ENCODE measurements around the gene CHD1.
A peak's percentile ranks its signal among the peaks of the same experiment; 100 is the strongest.

CHD1 gene

DNA sequence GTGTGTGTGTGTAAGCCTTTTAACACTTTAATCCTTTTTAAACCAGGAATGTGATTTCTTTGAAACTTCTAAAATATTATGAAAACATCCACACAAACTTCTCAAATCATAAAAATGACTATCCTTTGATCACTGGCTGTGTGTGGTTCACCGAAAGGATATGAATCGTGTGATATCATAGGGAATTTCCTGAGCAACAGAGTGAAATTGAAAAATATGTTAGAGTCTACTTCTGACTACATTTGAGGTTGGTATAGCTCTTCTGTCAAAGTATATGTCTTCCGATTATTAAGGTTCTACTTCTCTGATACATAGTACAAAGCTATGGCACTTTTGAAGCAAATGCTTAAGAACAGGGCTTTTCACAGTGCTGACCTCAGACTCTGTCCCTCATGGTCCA lies 115.1 kb downstream of the CHD1 start:
- Histone ChIP-seq H3K27me3 (ENCODE audit: insufficient read depth, poor library complexity, severe bottlenecking) (no peaks in the 10 kb centered on the region), H3K9me3 (ENCODE audit: severe bottlenecking) (no peaks in the 10 kb centered on the region), H3K27ac (ENCODE audit: poor library complexity, severe bottlenecking) (no peak overlapping the region), H3K4me3 (ENCODE audit: severe bottlenecking) (no peak overlapping the region), H3K36me3 (ENCODE audit: low read depth) (no peaks in the 10 kb centered on the region), H3K4me1 (ENCODE audit: insufficient read depth, poor library complexity, severe bottlenecking) (no peaks in the 10 kb centered on the region)
- TF ChIP-seq, protein P1, sequence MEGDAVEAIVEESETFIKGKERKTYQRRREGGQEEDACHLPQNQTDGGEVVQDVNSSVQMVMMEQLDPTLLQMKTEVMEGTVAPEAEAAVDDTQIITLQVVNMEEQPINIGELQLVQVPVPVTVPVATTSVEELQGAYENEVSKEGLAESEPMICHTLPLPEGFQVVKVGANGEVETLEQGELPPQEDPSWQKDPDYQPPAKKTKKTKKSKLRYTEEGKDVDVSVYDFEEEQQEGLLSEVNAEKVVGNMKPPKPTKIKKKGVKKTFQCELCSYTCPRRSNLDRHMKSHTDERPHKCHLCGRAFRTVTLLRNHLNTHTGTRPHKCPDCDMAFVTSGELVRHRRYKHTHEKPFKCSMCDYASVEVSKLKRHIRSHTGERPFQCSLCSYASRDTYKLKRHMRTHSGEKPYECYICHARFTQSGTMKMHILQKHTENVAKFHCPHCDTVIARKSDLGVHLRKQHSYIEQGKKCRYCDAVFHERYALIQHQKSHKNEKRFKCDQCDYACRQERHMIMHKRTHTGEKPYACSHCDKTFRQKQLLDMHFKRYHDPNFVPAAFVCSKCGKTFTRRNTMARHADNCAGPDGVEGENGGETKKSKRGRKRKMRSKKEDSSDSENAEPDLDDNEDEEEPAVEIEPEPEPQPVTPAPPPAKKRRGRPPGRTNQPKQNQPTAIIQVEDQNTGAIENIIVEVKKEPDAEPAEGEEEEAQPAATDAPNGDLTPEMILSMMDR (IDR thresholded peaks at IDR 0.05; ENCODE audit: poor library complexity, severe bottlenecking), result no peak
- DNase-seq (ENCODE audit: low spot score), result no peak
- ATAC-seq (ENCODE audit: low read depth), result no peak

DNA sequence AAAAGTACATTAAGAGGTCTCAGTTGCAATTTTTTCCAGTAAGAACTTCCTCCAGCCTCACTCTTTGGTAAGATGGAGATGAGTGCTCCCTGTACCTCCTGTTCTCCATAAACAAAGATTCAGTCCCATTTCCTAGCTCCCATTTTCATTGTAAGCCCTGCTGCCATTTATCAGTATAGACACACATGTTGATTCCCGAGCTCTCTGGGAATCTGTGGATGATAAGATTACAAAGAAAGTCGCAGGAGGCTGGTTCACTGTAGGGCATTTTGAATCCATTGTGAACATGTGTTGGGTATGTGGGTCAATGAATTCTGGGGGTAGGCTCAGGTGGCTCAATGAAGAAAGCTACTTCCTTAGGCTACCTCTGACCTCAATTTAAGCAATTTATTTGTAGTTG lies 118.6 kb downstream of the CHD1 start:
- TF ChIP-seq, protein P1 (IDR thresholded peaks at IDR 0.05; ENCODE audit: poor library complexity, severe bottlenecking), result no peak

DNA sequence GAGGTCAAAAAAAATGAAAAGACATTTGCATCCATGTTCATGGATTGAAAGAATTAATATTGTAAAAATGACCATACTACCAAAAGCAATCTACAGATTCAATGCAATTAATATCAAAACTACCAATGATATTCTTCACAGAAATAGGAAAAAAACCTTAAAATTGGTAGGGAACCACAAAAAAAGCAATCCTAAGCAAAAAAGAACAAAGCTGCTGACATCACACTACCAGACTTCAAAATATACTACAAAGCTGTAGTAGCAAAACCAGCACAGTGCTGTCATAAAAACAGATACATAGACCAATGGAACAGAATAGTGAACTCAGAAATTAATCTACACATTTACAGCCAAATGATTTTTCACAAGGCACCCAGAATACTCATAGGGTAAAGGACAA lies 121.0 kb downstream of the CHD1 start:
- Histone ChIP-seq H3K27me3 (ENCODE audit: insufficient read depth, poor library complexity, severe bottlenecking) (no peaks in the 10 kb centered on the region), H3K27ac (ENCODE audit: poor library complexity, severe bottlenecking) (no peak overlapping the region), H3K4me1 (ENCODE audit: insufficient read depth, poor library complexity, severe bottlenecking) (peaks cover 6% of the 10 kb centered on the region), H3K9me3 (ENCODE audit: severe bottlenecking) (peaks cover 8% of the 10 kb centered on the region), H3K36me3 (ENCODE audit: low read depth) (no peaks in the 10 kb centered on the region), H3K4me3 (ENCODE audit: severe bottlenecking) (no peak overlapping the region)
- TF ChIP-seq, protein P1 (IDR thresholded peaks at IDR 0.05; ENCODE audit: poor library complexity, severe bottlenecking), result no peak
- DNase-seq (ENCODE audit: low spot score), result no peak
- no peak for ATAC-seq (ENCODE audit: low read depth)

More for the DNA sequence above, 118.6 kb downstream of the CHD1 start:
- Histone ChIP-seq H3K9me3 (ENCODE audit: severe bottlenecking) (peaks cover 8% of the 10 kb centered on the region), H3K27me3 (ENCODE audit: insufficient read depth, poor library complexity, severe bottlenecking) (no peaks in the 10 kb centered on the region), H3K4me3 (ENCODE audit: severe bottlenecking) (no peak overlapping the region), H3K4me1 (ENCODE audit: insufficient read depth, poor library complexity, severe bottlenecking) (no peaks in the 10 kb centered on the region), H3K27ac (ENCODE audit: poor library complexity, severe bottlenecking) (no peak overlapping the region), H3K36me3 (ENCODE audit: low read depth) (no peaks in the 10 kb centered on the region)
- DNase-seq (ENCODE audit: low spot score), result no peak
- no peak for ATAC-seq (ENCODE audit: low read depth)

DNA sequence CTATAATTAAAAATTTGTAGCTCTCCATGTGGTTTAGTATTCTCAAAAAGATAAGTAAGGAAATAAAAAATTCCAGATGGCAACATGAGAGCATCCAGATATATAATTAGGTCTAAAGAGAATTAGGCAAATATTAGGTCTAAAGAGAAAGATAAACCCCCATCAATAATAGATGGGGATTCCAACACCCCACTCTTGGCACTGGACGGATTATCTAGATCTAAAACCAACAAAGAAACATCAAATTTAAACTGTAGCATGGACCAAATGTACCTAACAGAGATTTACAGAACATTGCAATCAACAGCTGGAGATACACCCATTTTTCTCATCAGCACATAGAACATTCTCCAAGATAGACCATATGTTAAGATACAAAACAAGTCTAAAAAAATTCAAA lies 123.7 kb downstream of the CHD1 start:
- no peak overlapping the region for H3K4me3 ChIP-seq (ENCODE audit: severe bottlenecking)
- TF ChIP-seq, protein P1 (IDR thresholded peaks at IDR 0.05; ENCODE audit: poor library complexity, severe bottlenecking), result no peak
- H3K36me3 ChIP-seq (ENCODE audit: low read depth), result no peaks in the 10 kb centered on the region
- no peak overlapping the region for H3K27ac ChIP-seq (ENCODE audit: poor library complexity, severe bottlenecking)
- DNase-seq (ENCODE audit: low spot score), result no peak
- peaks cover 6% of the 10 kb centered on the region for H3K4me1 ChIP-seq (ENCODE audit: insufficient read depth, poor library complexity, severe bottlenecking)
- peaks cover 8% of the 10 kb centered on the region for H3K9me3 ChIP-seq (ENCODE audit: severe bottlenecking)
- no peaks in the 10 kb centered on the region for H3K27me3 ChIP-seq (ENCODE audit: insufficient read depth, poor library complexity, severe bottlenecking)
- ATAC-seq (ENCODE audit: low read depth), result no peak

DNA sequence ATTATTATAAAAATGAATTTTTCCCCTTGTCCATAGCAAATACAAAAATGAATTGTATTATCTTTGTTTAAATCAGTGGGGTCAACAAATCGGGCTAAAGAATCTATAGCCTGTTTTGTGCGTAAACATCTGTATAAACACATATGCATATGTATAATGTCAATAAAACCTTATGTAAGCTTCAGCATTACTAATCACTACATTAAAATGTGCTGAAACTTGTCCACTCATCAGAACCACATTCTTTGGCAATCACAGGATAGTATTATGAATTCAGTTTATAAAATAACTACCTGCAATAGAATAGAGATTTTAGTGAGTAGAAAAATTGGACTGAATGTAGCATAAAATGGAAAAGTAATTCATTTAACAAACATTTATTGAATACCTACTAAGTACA lies 124.7 kb downstream of the CHD1 start:
- H3K27me3 ChIP-seq (ENCODE audit: insufficient read depth, poor library complexity, severe bottlenecking), result no peaks in the 10 kb centered on the region
- DNase-seq (ENCODE audit: low spot score), result no peak
- no peak overlapping the region for H3K4me3 ChIP-seq (ENCODE audit: severe bottlenecking)
- H3K9me3 ChIP-seq (ENCODE audit: severe bottlenecking), result peaks cover 8% of the 10 kb centered on the region
- peak; percentile 60; the same call in 2 of the 3 replicates for ATAC-seq (ENCODE audit: low read depth)
- TF ChIP-seq, protein P1 (IDR thresholded peaks at IDR 0.05; ENCODE audit: poor library complexity, severe bottlenecking), result no peak
- H3K36me3 ChIP-seq (ENCODE audit: low read depth), result no peaks in the 10 kb centered on the region
- no peak overlapping the region for H3K27ac ChIP-seq (ENCODE audit: poor library complexity, severe bottlenecking)
- peaks cover 6% of the 10 kb centered on the region for H3K4me1 ChIP-seq (ENCODE audit: insufficient read depth, poor library complexity, severe bottlenecking)
